KMS-11 (cell line): ENCODE measurements around the gene RAN.

Experiments
- H2AFZ ChIP-seq: fragments of 200-600 bp; sonication (generic); 2 replicates; pipeline ENCODE4 v1.6.1; 2016; ENCODE audit warnings: antibody characterized with exemption, mixed run types, low read depth
- H3K27ac ChIP-seq: fragments of 200-600 bp; sonication (generic); 2 replicates; pipeline ENCODE4 v1.6.1; 2016; ENCODE audit warnings: mild to moderate bottlenecking, mixed run types
- H3K27me3 ChIP-seq: fragments of 200-600 bp; sonication (generic); 2 replicates; pipeline ENCODE4 v1.6.1; 2017; ENCODE audit warnings: mild to moderate bottlenecking, low read depth, mixed run types, moderate library complexity; ENCODE audit not compliant: insufficient read depth
- H3K36me3 ChIP-seq: fragments of 200-600 bp; sonication (generic); 2 replicates; pipeline ENCODE4 v1.6.1; 2017; ENCODE audit warnings: mild to moderate bottlenecking, mixed run types; ENCODE audit not compliant: insufficient read depth
- H3K4me1 ChIP-seq: fragments of 200-600 bp; sonication (generic); 2 replicates; pipeline ENCODE4 v1.6.1; 2016; ENCODE audit warnings: mild to moderate bottlenecking, low read depth, mixed run types; ENCODE audit not compliant: poor library complexity, severe bottlenecking
- H3K4me2 ChIP-seq: fragments of 200-600 bp; sonication (generic); 2 replicates; pipeline ENCODE4 v1.7.0; 2016; ENCODE audit warnings: mild to moderate bottlenecking, mixed run types
- H3K4me3 ChIP-seq: fragments of 200-600 bp; sonication (generic); IDR thresholded peaks from 2 replicates; pipeline ENCODE4 v1.6.1; 2017; ENCODE audit warnings: low read depth, low read length, mixed read lengths; ENCODE audit not compliant: insufficient read depth
- H3K79me2 ChIP-seq: fragments of 200-600 bp; sonication (generic); 2 replicates; pipeline ENCODE4 v1.6.1; 2016; ENCODE audit warnings: low read depth, mixed run types; ENCODE audit not compliant: insufficient read depth
- H3K9ac ChIP-seq: fragments of 200-600 bp; sonication (generic); 2 replicates; pipeline ENCODE4 v1.6.1; 2016; ENCODE audit warnings: mild to moderate bottlenecking, mixed run types
- H4K20me1 ChIP-seq: fragments of 200-600 bp; sonication (generic); 2 replicates; pipeline ENCODE4 v1.6.1; 2016; ENCODE audit warnings: mild to moderate bottlenecking, mixed run types; ENCODE audit not compliant: insufficient read depth
- CTCF ChIP-seq: fragments of 200-600 bp; sonication (generic); conservative IDR thresholded peaks from 2 replicates; pipeline ENCODE4 v1.6.1; 2017; ENCODE audit warnings: low read depth, mild to moderate bottlenecking, antibody characterized with exemption, low read length, moderate library complexity, mixed read lengths

Gene RAN

GRCh38 chr12:130872179-130873096, 572 bp downstream of the RAN start:
- TF ChIP-seq CTCF, result no peak
- H3K27ac ChIP-seq, result peak overlapping the region; percentile 69
- H3K4me1 ChIP-seq, result peaks cover 36% of the 10 kb centered on the region
- H3K36me3 ChIP-seq, result no peaks in the 10 kb centered on the region; the same call in 1 of the 2 replicates
- H3K4me2 ChIP-seq, result peak overlapping the region; percentile 89
- no peaks in the 10 kb centered on the region for H3K27me3 ChIP-seq
- no peak overlapping the region for H2AFZ ChIP-seq
- no peaks in the 10 kb centered on the region for H4K20me1 ChIP-seq
- peaks cover 26% of the 10 kb centered on the region for H3K79me2 ChIP-seq
- no peak overlapping the region for H3K4me3 ChIP-seq
- H3K9ac ChIP-seq, result peak overlapping the region; percentile 89

DNA sequence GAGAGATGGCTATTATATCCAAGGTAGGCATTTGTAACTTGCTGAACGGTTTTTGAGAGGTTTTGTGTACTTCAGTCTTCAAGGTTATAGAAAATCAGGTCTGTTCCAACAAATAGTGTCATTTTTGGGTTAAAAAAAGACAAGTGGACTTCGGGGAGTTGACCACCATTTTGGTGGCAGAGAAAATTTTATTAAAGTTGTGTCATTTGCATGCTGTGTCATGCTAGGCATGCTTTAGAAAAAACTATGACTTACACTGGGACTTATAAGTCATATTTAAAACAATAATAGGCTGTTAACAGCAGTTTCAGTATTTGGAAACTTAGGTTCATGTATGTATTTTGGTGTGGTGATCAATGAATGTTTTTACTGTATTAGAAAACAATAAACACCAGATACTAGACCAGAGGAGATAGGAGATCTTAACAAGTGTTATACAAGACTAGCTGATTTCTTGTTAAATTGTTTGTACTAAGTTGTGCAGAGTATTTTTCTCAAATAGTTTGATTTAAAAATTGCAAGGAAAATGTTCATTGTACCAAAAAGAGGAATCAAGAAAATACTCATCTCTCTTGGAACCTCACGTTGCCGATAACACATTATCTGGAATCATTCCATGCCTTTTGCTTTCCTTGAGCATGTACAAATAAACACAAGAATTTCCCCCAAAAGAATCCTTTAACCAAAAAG, 1.4 kb downstream of the RAN start:
- H2AFZ ChIP-seq, result no peak overlapping the region
- H3K4me3 ChIP-seq, result no peak overlapping the region
- peak overlapping the region; percentile 89 for H3K4me2 ChIP-seq
- peaks cover 26% of the 10 kb centered on the region for H3K79me2 ChIP-seq
- peak overlapping the region; percentile 69 for H3K27ac ChIP-seq
- H3K4me1 ChIP-seq, result peaks cover 36% of the 10 kb centered on the region
- H3K27me3 ChIP-seq, result no peaks in the 10 kb centered on the region
- H3K9ac ChIP-seq, result peak overlapping the region; percentile 89
- H4K20me1 ChIP-seq, result no peaks in the 10 kb centered on the region
- no peak for TF ChIP-seq CTCF
- no peaks in the 10 kb centered on the region; the same call in 1 of the 2 replicates for H3K36me3 ChIP-seq

- no peak for TF ChIP-seq CTCF
- H4K20me1 ChIP-seq, result no peaks in the 10 kb centered on the region
- peak overlapping the region; percentile 89 for H3K4me2 ChIP-seq
- no peak overlapping the region for H3K4me3 ChIP-seq
- peaks cover 36% of the 10 kb centered on the region for H3K4me1 ChIP-seq
- H2AFZ ChIP-seq, result no peak overlapping the region
- no peak overlapping the region for H3K27ac ChIP-seq
- H3K36me3 ChIP-seq, result no peaks in the 10 kb centered on the region; the same call in 1 of the 2 replicates
- H3K9ac ChIP-seq, result no peak overlapping the region
- H3K27me3 ChIP-seq, result no peaks in the 10 kb centered on the region
- H3K79me2 ChIP-seq, result peaks cover 26% of the 10 kb centered on the region
Observed at GRCh38 chr12:130873825-130874224, 2.0 kb downstream of the RAN start.

DNA sequence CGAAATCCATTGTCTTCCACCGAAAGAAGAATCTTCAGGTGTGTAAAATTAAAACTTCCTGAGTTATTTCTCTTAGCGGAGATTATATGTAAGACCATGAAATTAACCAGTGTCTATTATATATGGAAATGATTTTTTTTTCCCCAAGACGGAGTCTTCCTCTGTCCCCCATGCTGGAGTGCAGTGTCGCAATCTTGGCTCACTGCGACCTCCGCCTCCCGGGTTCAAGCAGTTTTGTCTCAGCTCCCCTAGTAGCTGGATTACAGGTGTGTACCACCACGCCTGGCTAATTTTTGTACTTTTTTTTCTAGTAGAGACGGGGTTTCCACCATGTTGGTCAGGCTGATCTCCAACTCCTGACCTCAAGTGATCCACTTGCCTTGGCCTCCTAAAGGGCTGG, 2.8 kb downstream of the RAN start:
- Histone ChIP-seq H3K4me1 (peaks cover 36% of the 10 kb centered on the region), H3K79me2 (peaks cover 26% of the 10 kb centered on the region), H2AFZ (no peak overlapping the region), H3K4me2 (no peak overlapping the region; the same call in 1 of the 2 replicates), H3K36me3 (no peaks in the 10 kb centered on the region; the same call in 1 of the 2 replicates), H3K9ac (no peak overlapping the region), H3K27me3 (no peaks in the 10 kb centered on the region), H3K4me3 (no peak overlapping the region), H3K27ac (no peak overlapping the region), H4K20me1 (no peaks in the 10 kb centered on the region)
- no peak for TF ChIP-seq CTCF
